ENCODE measurements around the gene LSM14B.
"Not testable (repeated sequence)": the region's sequence is repeated elsewhere in the genome, so short reads cannot be mapped to it uniquely, and the experiment has no call there.

The LSM14B gene

GRCh38 chr20:62143081-62143956 lies 21.0 kb downstream of the LSM14B start, which contains the start of the genes PSMA7 and SS18L1:
Gene PSMA7 (minus strand): TSS chr20:62143394. CDS start chr20:62143303, 91 bp downstream.
Gene SS18L1 (plus strand): TSS chr20:62143769. CDS start chr20:62143821, 52 bp downstream.
- FAIRE-seq (peak; percentile 90), DNase-seq (ENCODE audit: insufficient read length) (peak; percentile 90)
- TF ChIP-seq POLR2AphosphoS5 (IDR thresholded peaks at IDR 0.05; ENCODE audit: low read depth, low read length) (peak; percentile 37; the same call in 1 of the 2 replicates), TAF1 (IDR thresholded peaks at IDR 0.05; ENCODE audit: borderline replicate concordance, low read depth, low read length) (peak; percentile 65), POLR2A (IDR thresholded peaks at IDR 0.05; ENCODE audit: low read depth, low read length) (peak; percentile 75; the same call in 1 of the 2 replicates)

GRCh38 chr20:62143957-62144825 lies 21.9 kb downstream of the LSM14B start:
- FAIRE-seq: peak; percentile 24
- peak; percentile 61 for DNase-seq (ENCODE audit: insufficient read length)
- TF ChIP-seq TAF1 (IDR thresholded peaks at IDR 0.05; ENCODE audit: borderline replicate concordance, low read depth, low read length) (no peak), POLR2A (IDR thresholded peaks at IDR 0.05; ENCODE audit: low read depth, low read length) (no peak; the same call in 1 of the 2 replicates), POLR2AphosphoS5 (IDR thresholded peaks at IDR 0.05; ENCODE audit: low read depth, low read length) (no peak)

DNA sequence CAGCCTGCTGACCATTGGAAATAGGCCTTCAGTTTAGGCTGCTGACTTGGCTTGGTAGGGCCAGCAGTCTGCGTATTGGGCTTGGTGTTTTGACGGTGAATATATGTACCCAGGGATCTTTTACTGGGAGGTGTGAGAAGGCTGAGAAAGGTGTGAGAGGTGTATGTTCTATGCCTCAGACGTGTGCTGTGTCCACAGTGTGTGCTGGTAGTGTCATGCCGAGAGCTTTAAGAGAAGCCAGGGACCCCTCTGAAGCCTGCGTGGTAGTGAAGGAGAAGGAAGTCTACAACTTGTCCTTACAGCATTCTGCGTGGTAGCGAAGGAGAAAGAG lies 23.4 kb downstream of the LSM14B start:
- no peak for FAIRE-seq
- no peak for DNase-seq (ENCODE audit: insufficient read length)
- TF ChIP-seq POLR2A (IDR thresholded peaks at IDR 0.05; ENCODE audit: low read depth, low read length) (no peak), TAF1 (IDR thresholded peaks at IDR 0.05; ENCODE audit: borderline replicate concordance, low read depth, low read length) (no peak), POLR2AphosphoS5 (IDR thresholded peaks at IDR 0.05; ENCODE audit: low read depth, low read length) (no peak)

DNA sequence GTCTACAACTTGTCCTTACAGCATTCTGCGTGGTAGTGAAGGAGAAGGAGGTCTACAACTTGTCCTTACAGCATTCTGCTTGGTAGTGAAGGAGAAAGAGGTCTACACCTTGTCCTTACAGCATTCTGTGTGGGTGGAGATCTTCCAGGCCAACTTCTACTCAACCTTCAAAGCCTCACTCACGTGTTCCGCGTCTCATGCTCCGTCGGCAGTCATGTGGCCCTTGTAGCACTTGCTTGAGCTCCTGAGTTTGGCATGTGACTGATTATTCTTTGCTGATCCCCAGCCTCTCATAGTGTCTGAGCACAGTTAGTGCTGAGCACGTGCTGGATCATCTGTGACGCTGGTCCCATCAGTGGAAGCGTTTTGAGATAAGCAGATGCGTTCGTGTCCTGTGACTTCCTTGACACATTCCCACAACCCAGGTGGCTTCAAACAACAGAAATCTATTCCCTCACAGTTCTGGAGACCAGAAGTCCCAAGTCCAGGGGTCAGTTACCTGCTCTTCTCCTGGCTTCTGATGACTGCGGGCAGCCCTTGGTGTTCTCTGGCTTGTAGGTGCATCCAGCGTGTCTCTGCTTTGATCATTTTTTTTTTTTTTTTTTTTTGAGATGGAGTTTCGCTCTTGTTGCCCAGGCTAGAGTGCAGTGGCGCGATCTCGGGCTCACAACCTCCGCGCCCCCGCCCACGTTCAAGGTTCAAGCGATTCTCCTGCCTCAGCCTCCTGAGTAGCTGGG lies 23.9 kb downstream of the LSM14B start:
- DNase-seq (ENCODE audit: insufficient read length): no peak
- no peak for TF ChIP-seq POLR2A (IDR thresholded peaks at IDR 0.05; ENCODE audit: low read depth, low read length)
- TF ChIP-seq POLR2AphosphoS5 (IDR thresholded peaks at IDR 0.05; ENCODE audit: low read depth, low read length): no peak
- no peak for TF ChIP-seq TAF1 (IDR thresholded peaks at IDR 0.05; ENCODE audit: borderline replicate concordance, low read depth, low read length)
- no peak for FAIRE-seq

GRCh38 chr20:62147125-62147524 lies 24.9 kb downstream of the LSM14B start:
- no peak for FAIRE-seq
- TF ChIP-seq POLR2A (IDR thresholded peaks at IDR 0.05; ENCODE audit: low read depth, low read length): no peak
- no peak for TF ChIP-seq POLR2AphosphoS5 (IDR thresholded peaks at IDR 0.05; ENCODE audit: low read depth, low read length)
- TF ChIP-seq TAF1 (IDR thresholded peaks at IDR 0.05; ENCODE audit: borderline replicate concordance, low read depth, low read length): no peak

DNA sequence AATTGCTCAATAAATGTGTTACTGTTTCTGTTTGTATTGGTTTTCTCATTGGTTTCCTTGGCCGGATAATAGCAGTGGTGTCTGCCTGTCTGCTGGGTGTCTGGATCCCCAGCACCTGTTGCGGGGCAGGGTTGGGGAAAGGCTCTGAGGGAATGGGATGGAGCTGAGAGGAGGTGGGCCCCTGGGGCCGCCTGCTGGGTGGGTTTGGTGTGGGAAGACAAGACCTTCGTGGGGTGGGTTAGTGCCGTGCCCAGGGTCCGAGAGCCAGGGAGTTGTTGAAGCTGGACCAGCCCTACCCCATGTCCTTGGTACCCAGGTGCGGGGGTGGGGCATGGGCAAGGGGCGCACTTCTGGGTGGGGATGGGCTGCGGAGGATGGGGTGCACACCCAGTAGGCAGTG lies 25.3 kb downstream of the LSM14B start:
- FAIRE-seq: no peak

More at GRCh38 chr20:62147125-62147524, 24.9 kb downstream of the LSM14B start:
- no peak for DNase-seq (ENCODE audit: insufficient read length)

DNA sequence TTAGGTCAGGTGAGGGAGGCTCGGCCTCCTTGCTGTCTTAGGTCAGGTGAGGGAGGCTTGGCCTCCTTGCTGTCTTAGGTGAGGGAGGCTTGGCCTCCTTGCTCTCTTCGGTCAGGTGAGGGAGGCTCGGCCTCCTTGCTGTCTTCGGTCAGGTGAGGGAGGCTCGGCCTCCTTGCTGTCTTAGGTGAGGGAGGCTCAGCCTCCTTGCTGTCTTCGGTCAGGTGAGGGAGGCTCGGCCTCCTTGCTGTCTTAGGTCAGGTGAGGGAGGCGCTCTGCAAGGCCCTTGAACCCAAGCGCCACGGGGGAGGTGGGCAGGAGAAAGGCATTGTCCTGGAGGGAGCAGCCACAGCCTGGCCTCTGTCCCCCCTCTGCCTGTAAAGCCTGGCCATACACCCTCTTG lies 26.1 kb downstream of the LSM14B start:
- not testable (repeated sequence) for FAIRE-seq; DNase-seq (ENCODE audit: insufficient read length)

More for the DNA sequence above, 25.3 kb downstream of the LSM14B start:
- TF ChIP-seq POLR2AphosphoS5 (IDR thresholded peaks at IDR 0.05; ENCODE audit: low read depth, low read length) (no peak), TAF1 (IDR thresholded peaks at IDR 0.05; ENCODE audit: borderline replicate concordance, low read depth, low read length) (no peak), POLR2A (IDR thresholded peaks at IDR 0.05; ENCODE audit: low read depth, low read length) (no peak)
- DNase-seq (ENCODE audit: insufficient read length): no peak

GRCh38 chr20:62148908-62149314 lies 26.6 kb downstream of the LSM14B start:
- DNase-seq (ENCODE audit: insufficient read length): no peak
- no peak for FAIRE-seq
- TF ChIP-seq TAF1 (IDR thresholded peaks at IDR 0.05; ENCODE audit: borderline replicate concordance, low read depth, low read length) (no peak), POLR2A (IDR thresholded peaks at IDR 0.05; ENCODE audit: low read depth, low read length) (no peak), POLR2AphosphoS5 (IDR thresholded peaks at IDR 0.05; ENCODE audit: low read depth, low read length) (no peak)

GRCh38 chr20:62149532-62150309 lies 27.4 kb downstream of the LSM14B start:
- DNase-seq (ENCODE audit: insufficient read length) (no peak), FAIRE-seq (no peak)
- TF ChIP-seq POLR2AphosphoS5 (IDR thresholded peaks at IDR 0.05; ENCODE audit: low read depth, low read length) (no peak), TAF1 (IDR thresholded peaks at IDR 0.05; ENCODE audit: borderline replicate concordance, low read depth, low read length) (no peak), POLR2A (IDR thresholded peaks at IDR 0.05; ENCODE audit: low read depth, low read length) (no peak)

GRCh38 chr20:62150310-62150575 lies 28.0 kb downstream of the LSM14B start:
- TF ChIP-seq POLR2AphosphoS5 (IDR thresholded peaks at IDR 0.05; ENCODE audit: low read depth, low read length) (no peak), POLR2A (IDR thresholded peaks at IDR 0.05; ENCODE audit: low read depth, low read length) (no peak), TAF1 (IDR thresholded peaks at IDR 0.05; ENCODE audit: borderline replicate concordance, low read depth, low read length) (no peak)
- DNase-seq (ENCODE audit: insufficient read length) (no peak), FAIRE-seq (no peak)
